HG02884 (cell line): ENCODE results near the gene KCNQ4.

Experiments
- ATAC-seq: cut with Tn5 transposase; IDR thresholded peaks from one replicate; pipeline ENCODE4 v1.9.1; 2021; ENCODE audit warnings: mild to moderate bottlenecking, moderate library complexity; ENCODE audit not compliant: unreplicated experiment

Gene KCNQ4

DNA sequence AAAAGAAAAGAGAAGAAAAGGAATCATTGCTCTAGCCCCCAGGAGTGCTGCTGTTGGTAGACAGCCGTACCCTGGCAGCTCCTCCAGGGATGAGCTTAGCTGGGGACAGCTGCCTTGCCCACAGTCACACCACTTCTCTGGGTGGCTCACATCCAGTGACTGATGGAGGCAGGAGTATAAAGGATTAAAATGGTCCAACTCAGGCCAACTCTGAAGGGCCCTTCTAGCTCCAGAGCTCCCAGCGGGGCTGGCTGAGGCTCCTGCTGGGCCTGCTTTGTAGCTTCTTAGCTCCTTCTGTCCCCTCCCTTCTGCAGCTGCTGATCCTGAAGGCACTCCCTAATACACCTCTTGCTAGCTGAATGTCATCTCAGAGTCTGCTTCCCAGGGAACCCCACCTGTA, 74.2 kb downstream of the KCNQ4 start:
- no peak for ATAC-seq

DNA sequence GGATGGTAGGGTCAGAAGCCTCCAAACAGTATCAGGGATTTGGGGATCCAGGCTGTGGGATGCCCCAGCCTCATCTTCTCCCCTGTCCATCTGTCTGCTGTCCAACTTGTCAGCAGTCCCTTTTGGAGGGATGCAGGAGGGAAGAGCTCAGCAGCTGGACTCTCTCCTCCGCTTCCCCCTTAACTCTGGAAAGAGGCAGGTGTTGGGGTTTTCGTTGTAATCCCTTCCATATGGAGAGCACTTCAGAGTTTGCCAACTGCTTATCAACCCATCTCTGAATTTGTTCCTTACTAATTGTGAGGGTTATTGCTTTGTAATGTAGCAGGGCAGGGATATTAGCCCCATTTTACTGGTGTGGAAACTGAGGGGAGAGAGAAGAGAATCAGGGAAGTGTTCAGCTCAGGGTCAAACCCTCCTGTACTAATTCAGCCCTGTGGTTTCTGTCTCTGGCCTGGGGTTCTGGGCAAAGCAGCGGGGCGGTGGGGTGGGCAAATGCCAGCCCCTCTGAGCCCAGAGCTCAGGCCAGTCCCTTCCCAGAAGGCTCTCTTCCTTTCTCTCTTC, 75.3 kb downstream of the KCNQ4 start:
- ATAC-seq = no peak

DNA sequence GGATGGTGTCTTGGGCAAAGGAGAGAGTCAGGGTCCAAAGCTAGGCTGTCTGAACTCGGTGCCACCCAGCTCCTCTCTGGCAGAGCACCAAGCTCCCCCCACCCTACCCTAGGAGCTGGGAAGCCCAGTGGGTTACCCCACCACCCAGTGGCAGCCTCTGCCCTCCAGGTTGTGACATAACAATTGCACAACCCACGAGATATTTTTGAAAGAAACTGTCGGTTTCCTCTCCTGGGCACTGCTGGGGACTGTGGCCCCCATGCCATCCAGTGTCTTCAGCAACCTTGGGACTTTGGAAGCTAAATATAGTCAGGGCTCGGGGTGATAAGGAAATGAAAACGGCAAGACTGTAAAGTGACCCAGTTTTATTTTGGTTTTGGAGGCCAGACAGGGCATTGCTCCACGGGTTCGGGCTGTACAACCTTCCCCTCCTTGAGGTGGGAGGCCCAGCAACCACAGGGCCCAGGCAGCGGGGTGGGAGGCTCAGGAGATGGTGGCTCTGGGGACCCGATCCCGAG, 77.2 kb downstream of the KCNQ4 start:
- ATAC-seq = no peak

DNA sequence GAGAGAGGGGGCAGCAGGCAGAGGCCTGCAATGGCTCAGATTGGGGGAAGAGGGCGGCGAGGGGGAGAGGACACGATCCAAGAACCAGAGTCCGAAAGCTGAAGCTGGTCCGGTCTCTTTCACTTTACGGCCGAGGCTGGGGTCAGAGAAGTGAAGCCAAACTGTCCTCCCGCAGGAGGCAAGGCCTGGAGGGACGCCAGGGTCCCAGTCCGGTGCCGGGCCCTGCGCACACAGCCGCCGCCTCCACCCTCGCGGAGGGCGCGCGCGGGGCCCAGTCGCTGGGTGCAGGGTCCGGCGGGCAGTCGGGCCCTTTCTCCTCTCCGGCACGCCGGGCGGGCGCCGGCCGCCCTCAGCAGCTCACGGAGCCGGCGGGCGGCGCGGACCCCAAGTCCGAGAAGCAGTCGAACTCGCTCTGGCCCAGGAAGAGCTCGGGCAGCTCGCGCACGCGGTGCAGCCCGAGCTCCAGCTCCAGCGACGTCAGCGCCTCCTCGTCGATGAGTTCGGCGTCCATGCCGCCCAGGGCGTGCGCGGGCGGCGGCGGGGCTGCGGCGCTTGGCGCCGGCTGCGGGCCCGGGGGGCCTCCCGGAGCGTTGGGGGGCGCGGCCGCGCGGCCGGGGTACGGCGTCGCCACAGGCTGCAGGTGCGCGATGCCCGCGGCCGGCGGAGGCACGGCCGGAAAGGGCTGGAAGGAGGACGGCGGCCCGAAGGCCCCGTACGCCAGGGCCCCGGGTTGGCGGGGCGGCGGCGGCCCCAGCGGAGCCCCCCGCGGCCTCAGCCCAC, 77.8 kb downstream of the KCNQ4 start:
- ATAC-seq = no peak

DNA sequence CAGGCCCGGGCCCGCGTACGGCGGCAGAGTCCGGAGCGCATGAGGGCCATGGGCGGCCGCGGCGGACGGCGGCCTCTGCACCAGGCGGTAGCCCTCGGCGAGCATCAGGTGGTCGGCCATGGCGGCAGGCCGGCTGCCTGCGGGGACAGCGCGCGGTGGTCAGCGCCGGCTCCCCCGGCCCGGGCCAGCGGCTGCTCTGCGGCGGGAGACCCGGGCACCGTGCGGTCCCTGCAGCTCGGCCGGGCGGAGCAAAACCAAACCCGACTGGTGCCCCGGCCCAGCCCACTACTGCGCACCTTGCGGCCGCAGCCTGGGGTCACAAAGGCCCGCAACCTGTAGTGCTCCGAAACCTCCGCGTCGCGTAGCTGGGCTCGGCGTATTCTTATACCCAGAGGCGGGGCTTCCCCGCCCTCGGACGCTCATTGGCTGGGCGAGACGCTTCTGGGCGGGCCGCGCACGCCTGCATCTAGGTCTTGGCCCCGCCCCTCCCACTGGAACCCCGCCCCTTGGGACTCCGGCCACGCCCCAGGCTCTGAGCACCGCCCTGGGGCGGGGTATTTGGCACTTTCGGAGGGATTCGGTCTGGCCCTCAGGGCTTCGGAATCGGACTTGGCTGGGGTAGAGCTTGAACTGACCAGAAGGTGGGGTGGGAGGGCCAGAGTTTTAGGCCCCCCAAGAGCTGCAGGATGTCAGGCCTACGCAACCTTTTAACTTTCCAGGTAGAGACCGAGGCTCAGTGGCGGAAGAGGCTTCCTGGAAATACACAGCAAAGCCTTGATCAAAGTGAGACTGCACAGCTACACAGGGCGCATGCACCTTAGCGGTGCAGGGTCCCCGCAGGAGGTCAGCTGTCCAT, 78.6 kb downstream of the KCNQ4 start, which contains the start of gene CITED4:
Gene CITED4, minus strand, starts transcription at position 356 of the 856 bp plus-strand sequence. Its CDS starts 236 bp downstream, at position 120.
- ATAC-seq = peak; percentile 89

DNA sequence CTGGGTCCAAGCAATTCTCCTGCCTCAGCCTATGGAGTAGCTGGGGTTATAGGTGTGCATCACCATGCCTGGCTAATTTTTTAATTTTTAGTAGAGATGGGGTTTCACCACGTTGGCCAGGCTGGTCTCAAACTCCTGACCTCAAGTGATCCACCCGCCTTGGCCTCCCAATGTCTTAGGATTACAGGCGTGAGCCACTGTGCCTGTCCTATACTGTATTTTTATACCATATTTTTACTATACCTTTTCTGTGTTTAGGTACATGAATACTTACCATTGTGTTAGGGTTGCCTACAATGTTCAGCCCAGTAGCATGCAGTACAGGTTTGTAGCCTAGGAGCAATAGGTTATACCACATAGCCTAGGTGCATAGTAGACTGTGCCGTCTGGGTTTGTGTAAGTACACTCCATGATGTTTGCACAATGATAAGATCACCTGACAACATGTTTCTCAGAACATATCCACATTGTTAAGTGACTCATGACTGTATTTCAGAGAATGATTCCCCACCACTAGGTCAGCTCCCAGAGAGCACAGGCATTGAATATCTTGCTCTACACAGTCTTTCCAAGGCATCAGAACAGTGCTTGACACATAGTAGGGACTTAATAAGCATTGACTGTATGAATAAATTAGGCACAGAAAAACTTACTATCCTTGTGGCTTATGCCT, 84.6 kb downstream of the KCNQ4 start:
- ATAC-seq = no peak

DNA sequence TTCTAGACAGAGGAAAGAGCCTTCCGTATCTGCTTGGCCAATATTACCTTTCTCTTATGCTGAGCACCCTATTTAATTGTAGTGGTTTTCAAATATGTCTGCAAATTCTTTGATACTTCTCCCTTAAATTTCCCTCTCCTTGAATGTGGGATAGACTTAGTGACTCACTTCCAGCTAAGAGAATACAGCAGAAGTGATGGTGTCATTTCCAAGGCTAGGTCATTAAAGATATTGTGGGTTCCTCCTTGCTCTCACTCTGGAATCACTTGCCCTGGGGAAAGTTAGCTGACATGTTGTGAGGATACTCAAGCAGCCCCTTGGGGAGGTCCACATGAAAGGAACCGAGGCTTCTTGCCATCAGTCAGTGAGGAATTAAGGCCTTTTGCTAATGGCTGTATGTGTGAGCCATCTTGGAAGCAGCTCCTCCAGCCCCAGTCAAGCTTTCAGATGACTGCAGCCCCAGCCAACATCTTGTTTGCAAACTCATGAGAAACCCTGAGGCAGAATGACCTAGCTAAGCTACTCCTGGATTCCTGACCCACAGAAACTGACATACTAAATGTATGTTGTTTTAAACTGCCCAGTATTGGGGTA, 86.6 kb downstream of the KCNQ4 start:
- no peak for ATAC-seq

DNA sequence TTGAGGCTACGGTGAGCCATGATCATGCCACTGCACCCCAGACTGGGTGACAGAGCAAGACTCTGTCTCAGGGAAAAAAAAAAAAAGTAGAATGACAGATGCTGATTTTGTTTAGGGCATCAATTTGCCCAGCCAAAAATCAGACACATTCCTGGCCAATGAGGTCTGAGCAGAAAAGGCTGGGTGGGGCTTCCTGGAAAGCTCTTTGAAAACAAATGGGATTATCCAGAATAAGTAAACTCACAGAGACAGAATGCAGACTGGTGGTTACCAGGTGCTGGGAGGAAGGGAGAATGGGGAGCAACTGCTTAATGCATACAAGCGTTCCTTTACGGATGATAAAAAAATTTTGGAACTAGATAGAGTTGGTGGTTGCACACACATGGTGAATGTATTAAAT, 88.7 kb downstream of the KCNQ4 start:
- no peak for ATAC-seq

DNA sequence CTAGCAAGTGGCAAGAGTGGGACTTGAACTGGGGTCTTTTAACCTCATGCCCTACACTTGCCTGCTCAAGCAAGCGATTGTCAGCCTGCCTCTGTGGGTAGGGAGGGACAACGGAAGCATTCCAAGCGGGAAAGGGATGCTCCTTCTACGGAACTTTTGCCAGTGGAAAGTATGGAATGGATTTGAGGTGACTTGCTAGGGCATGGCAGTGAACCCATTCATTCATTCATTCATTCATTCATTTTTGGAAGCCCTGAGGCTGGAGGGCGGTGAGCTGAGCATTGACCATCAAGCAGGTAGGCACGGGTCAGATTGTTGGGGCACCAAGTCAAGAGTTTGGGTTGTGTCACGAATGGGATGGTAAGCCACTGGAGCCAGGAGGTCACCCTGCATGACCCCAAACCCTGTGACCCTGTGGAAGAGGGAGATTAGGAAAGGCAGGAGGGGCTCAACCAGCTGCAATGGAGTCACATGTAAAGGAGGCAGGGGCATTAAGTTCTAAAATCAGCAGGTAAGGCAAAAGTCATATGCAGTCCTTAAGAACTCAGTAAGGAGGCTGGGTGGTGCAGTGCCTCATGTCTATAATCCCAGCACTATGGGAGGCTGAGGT, 90.4 kb downstream of the KCNQ4 start:
- ATAC-seq = no peak

DNA sequence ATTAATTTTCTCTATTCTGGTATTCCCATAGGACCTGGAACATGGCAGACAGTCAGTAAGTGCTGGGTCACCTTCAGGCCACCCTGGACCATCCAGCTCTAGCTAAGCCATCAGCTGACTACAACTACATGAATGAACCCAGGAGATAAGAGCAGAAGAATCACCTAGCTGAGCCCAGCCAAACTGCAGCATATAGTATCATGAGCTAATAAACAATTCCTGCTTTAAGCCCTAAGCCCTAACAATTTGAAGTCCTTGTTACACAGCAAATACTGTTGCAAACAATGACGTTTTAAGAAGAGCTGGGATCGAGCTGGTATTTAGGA, 92.8 kb downstream of the KCNQ4 start:
- ATAC-seq = no peak

DNA sequence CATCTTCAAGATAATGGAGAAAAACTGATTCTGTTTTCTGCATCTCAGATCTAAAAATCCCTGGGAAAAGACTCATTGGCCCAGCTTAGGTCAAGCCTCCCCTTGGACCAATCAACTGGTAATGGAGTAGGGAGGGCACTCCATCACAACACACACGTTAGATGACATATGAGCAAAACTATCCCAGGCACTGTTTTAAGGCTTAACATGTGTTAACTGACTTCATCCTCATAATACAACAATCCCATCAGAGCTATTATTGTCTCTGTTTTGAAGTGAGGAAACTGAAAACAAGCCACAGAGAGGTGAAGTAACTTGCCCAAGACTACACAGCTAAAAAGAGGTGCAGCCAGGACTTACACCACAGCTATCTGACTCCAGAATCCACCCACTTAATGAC, 93.3 kb downstream of the KCNQ4 start:
- no peak for ATAC-seq

DNA sequence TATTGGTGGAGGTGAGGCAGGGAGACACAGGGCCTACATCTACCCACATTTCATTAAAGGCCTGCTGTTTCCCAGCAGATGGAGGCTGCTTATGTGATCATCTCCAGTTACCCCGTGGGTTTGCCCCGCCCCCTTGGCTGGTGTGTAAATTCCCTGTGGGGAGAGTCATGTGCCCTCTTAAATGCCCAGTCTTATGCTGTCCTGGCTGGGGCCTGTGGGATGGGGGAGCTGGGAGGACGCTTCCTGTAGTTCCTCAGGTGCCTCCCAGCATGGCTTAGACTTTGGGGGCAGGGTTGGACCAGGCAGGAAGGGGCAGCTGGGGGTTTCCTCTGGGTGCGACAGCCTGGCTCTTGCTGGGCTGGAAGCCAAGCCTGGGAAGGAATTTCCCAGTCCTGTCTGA, 94.1 kb downstream of the KCNQ4 start:
- no peak for ATAC-seq

DNA sequence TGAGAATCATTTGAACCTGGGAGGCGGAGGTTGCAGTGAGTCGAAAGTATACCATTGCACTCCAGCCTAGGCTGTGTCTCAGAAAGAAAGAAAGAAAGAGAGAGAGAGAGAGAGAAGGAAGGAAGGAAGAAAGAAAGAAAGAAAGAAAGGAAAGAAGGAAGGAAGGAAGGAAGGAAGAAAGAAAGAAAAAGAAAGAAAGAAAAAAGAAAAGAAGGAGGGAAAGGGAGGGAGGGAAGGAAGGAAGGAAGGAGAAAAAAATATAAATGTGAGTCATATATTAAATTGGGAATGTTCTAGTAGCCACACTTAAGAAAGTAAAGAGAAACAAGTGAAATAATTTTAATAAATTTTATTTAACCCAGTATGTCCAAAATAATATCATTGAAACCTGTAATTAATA, 95.3 kb downstream of the KCNQ4 start:
- no peak for ATAC-seq

DNA sequence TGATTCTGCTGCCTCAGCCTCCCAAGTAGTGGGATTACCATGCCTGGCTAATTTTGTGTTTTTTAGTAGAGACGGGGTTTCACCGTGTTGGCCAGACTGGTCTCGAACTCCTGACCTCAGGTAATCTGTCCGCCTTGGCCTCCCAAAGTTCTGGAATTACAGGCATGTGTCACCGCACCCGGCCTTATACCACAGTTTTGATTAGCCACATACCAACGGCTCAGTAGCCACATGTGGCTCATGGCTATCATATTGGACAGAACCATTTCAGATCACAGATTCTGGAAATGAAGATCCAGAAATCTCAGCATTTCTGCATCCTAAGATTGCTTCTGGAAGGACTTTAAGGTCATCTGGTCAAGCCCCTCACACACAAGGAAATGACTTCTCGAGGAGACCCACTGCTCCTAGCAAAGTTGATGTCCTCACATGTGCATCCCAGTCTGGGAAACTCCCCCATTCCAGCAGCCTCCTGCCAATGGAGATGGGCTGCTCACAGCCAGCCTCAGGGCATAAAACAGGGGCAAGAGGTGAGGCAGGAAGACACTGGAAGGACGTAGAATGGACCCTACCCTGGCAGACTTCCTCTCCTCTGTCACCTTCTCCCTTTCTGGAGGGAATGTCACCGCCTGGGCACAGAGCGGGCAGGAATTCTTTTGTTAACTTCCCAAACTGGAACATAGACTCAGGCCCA, 96.0 kb downstream of the KCNQ4 start:
- no peak for ATAC-seq

DNA sequence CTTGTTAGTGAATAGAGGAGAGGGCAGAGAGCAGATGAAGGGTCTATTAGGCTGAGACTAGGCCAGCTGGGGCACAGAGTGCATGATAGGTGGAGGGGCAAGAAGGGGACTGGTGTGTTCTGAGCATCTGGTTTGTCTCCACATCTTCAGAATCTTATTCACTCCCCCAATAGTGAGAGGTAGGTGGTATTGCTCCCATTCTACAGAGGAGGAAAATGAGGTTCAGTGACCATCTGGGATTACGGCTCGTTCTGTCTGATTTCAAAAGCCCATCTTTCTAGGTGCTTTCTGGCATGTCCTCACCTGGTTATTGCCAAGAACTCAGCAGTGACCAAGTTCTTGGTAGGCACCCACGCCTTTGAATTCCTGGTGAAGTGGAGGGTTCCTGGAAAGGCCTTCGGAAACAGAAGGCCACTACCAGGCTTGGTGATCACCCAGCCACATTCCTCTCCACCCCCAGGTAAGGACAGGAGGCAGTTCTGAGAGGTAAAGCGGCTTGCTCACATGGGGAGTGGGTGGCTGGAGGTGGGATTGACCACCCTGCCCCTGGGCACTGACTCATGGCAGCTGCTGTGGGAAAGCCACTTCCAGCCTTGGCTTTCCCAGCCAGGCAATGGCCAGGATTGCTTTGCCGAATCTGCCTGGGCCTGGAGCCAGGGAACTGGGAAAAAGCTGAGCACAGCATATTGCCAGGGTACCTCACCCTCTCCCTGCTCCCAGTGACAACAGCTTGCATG, 97.4 kb downstream of the KCNQ4 start:
- ATAC-seq = no peak

DNA sequence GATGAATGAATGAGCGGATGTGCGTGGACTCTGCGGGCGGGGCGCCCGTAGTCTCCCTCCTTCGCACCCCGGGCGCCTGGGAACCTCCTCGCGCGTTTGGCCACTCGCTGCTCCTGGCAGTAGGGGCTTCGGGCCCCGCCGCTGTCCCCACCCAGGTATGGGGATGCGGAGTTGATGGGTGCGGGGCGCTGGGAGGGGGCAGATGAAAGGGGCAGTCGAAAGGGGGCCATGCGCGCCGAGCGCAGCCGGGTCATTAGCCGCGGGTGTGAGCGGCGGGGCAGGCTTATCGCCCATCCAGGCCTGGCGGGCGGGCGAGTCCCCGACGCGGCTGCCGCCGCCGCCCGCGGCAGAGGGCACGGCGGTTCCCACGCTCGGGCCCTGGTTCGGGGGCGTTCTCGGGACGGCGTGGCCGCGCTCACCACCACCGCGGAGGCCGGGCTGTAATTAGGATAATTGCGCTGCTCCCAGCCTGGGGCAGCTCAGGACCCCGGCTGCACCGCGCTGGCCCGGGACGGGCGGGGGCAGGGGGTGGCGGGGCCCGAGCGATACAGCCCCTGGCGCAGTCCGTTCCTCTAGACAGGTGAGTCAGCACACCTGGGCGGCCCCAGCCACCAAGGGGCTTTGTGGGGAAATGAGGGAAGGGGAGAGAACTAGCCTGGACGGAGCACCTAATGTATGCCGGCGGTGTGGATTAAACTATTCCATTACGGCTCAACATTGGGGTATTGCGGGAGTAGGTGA, 100.6 kb downstream of the KCNQ4 start:
- no peak for ATAC-seq

DNA sequence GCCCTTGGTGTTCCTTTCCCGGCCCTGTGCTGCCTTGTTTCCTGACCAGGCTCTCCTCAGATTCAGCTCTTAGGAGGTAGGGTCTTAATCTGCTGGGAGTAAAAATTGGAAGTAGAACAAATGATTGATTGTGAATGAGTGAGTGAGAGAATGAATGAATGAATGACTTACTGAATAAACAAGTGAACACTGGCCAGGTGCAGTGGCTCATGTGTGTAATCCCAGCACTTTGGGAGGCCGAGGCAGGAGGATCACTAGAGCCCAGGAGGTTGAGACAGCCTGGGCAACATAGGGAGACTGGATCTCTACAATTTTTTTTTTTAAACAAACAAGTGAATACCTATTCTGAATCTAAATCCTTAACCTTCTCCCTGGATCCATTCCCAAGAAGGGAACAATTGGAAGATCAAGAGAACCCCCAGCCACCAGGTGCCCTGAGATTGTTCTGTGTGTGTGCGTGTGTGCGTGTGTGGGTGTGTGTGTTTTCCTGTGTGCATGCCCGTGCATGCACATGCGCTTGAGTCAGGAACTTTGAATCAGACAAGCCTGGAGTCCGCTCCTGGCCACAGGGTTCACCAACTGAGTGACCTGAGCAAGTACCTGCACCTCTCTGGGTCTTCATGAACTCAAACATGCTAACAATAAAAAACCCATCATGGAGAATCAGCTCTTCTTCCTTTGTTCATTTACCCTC, 102.9 kb downstream of the KCNQ4 start:
- ATAC-seq = no peak

DNA sequence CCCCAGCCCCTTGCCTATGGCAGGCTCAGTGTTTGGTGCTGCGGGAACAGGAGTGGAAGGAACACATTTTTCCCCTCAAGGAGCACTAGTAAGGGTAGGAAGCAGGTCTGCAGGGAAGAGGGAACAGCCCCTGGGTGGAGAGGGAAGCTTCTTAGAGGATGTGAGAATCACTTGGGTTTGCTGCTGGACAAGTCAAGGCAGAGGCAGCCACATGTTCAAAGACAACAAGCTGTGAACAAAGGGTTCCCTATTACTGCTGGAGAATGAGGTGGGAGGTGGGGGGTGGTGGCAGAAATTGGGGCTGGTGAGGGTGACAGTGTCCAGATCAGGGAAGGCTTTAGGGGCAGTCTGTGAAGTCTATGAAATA, 103.4 kb downstream of the KCNQ4 start:
- no peak for ATAC-seq
